GM12878 (cell line): ENCODE results near the gene ADAMTSL1. TPM values are rescaled to one million over a fixed set of nuclear protein-coding genes. Genes with fewer than 3 reads are reported as not detected.

Experiments used
- ATAC-seq: fragments of 200-7000 bp; cut with Tn5 transposase; 3 replicates; pipeline ENCODE4 v1.9.1; 2020; ENCODE audit warnings: mild to moderate bottlenecking, moderate library complexity
- BruUV-seq: library from RNA; stranded (reverse); fragments of 400-500 nt; replicated peaks from 2 replicates; lab custom pipeline; 2021; lab: Mats Ljungman, UMichigan
- CTCF ChIA-PET: fragments of 300-600 bp; sonication (Branson Sonifier 250); formaldehyde crosslinking; extraction: SDS; loops from one replicate; lab custom pipeline; 2021; ENCODE audit warnings: inconsistent platforms; lab: Yijun Ruan, JAX
- POLR2A ChIA-PET: fragments of 350-600 bp; formaldehyde crosslinking; extraction: SDS; loops from one replicate; lab custom pipeline; 2021; ENCODE audit warnings: inconsistent platforms; lab: Charles Lee
- RAD21 ChIA-PET: fragments of 300-600 bp; sonication (Branson Sonifier 250); formaldehyde crosslinking; loops from one replicate; lab custom pipeline; 2023; ENCODE audit warnings: antibody characterized with exemption; ENCODE audit not compliant: unreplicated experiment; lab: Charles Lee
- SMC1A ChIA-PET: fragments of 300-600 bp; sonication (Branson Sonifier 250); formaldehyde crosslinking; loops from one replicate; lab custom pipeline; 2023; ENCODE audit not compliant: unreplicated experiment, uncharacterized antibody; lab: Charles Lee
- DNase-seq: peaks from one replicate; pipeline ENCODE4 v3.0.0-alpha.2; 2011; ENCODE audit warnings: low read depth, low spot score
- FAIRE-seq: peaks from 3 replicates; lab custom pipeline; 2011; peaks lifted over from hg19 to GRCh38; lab: Jason Lieb, UNC
- H2AFZ ChIP-seq: 2 replicates; pipeline ENCODE4 v1.6.0; 2011; ENCODE audit warnings: low read depth, low read length, control low read depth; ENCODE audit not compliant: control insufficient read depth
- H3K27ac ChIP-seq: 2 replicates; pipeline ENCODE4 v1.5.1; 2011; ENCODE audit warnings: control low read depth; ENCODE audit not compliant: control insufficient read depth, insufficient read depth
- H3K27me3 ChIP-seq, 2 experiments: replicated peaks in 1 of 2; 2 replicates each; pipeline versions ENCODE4 v1.6.0 to v1.6.1; 2011; ENCODE audit warnings: low read length in 1 of 2; ENCODE audit not compliant: control insufficient read depth in 2 of 2, insufficient read depth in 2 of 2
- H3K36me3 ChIP-seq, 2 experiments: 2 replicates each; pipeline ENCODE4 v1.5.1; 2011; ENCODE audit warnings: low read length in 1 of 2; ENCODE audit not compliant: control insufficient read depth in 2 of 2, insufficient read depth in 2 of 2
- H3K4me1 ChIP-seq: 2 replicates; pipeline ENCODE4 v1.6.1; 2011; ENCODE audit warnings: mild to moderate bottlenecking, low read length, moderate library complexity, mixed read lengths; ENCODE audit not compliant: control insufficient read depth, insufficient read depth
- H3K4me2 ChIP-seq: 2 replicates; pipeline ENCODE4 v1.6.0; 2011; ENCODE audit warnings: control low read depth; ENCODE audit not compliant: control insufficient read depth, insufficient read depth
- H3K4me3 ChIP-seq: fragments of 200-600 bp; sonication (generic); 2 replicates; pipeline ENCODE4 v1.5.1; 2016
- H3K79me2 ChIP-seq: 2 replicates; pipeline ENCODE4 v1.6.0; 2011; ENCODE audit warnings: low read length; ENCODE audit not compliant: control insufficient read depth, insufficient read depth
- H3K9ac ChIP-seq: 2 replicates; pipeline ENCODE4 v1.8.0; 2011; ENCODE audit warnings: low read length, control low read depth, mixed read lengths; ENCODE audit not compliant: control insufficient read depth, insufficient read depth
- H3K9me3 ChIP-seq: replicated peaks from 3 replicates; pipeline ENCODE4 v1.5.1; 2011; ENCODE audit warnings: mild to moderate bottlenecking, low read length; ENCODE audit not compliant: control insufficient read depth, insufficient read depth
- H4K20me1 ChIP-seq: 2 replicates; pipeline ENCODE4 v1.6.0; 2011; ENCODE audit not compliant: control insufficient read depth, insufficient read depth
- BCL11A ChIP-seq: IDR thresholded peaks from 2 replicates; pipeline ENCODE4 v1.6.1; 2011; ENCODE audit warnings: low read depth, low read length
- BRCA1 ChIP-seq: IDR thresholded peaks from 2 replicates; pipeline ENCODE4 v1.6.1; 2011; ENCODE audit warnings: low read depth, low read length, improper control_type of control experiment
- E2F8 ChIP-seq: fragments of 450-650 bp; IDR thresholded peaks from 2 replicates; pipeline ENCODE4 v1.6.1; 2018; ENCODE audit warnings: mild to moderate bottlenecking, low read depth, moderate library complexity; ENCODE audit not compliant: partially characterized antibody
- EED ChIP-seq: sonication (generic); IDR thresholded peaks from 2 replicates; pipeline ENCODE4 v1.6.1; 2016; ENCODE audit warnings: antibody characterized with exemption, low read depth
- MEF2B ChIP-seq: fragments of 450-650 bp; IDR thresholded peaks from 2 replicates; pipeline ENCODE4 v1.6.1; 2018; ENCODE audit warnings: mild to moderate bottlenecking, moderate library complexity; ENCODE audit not compliant: partially characterized antibody, poor library complexity, severe bottlenecking
- NFIC ChIP-seq: IDR thresholded peaks from 2 replicates; pipeline ENCODE4 v1.6.1; 2012; ENCODE audit warnings: low read depth, mild to moderate bottlenecking, inconsistent platforms, low read length, moderate library complexity
- PKNOX1 ChIP-seq: fragments of 450-650 bp; IDR thresholded peaks from 2 replicates; pipeline ENCODE4 v1.6.1; 2016; ENCODE audit warnings: mild to moderate bottlenecking
- POU2F2 ChIP-seq: IDR thresholded peaks from 3 replicates; pipeline ENCODE4 v1.6.1; 2011; ENCODE audit warnings: low read depth, mild to moderate bottlenecking, low read length, borderline replicate concordance
- RAD21 ChIP-seq: IDR thresholded peaks from 2 replicates; pipeline ENCODE4 v1.6.1; 2011; ENCODE audit warnings: mild to moderate bottlenecking, low read depth, low read length, moderate library complexity; ENCODE audit not compliant: insufficient read depth
- RELB ChIP-seq: fragments of 450-650 bp; IDR thresholded peaks from 2 replicates; pipeline ENCODE4 v1.6.1; 2017; ENCODE audit warnings: low read depth, mild to moderate bottlenecking, moderate library complexity
- SIN3A ChIP-seq: IDR thresholded peaks from 2 replicates; pipeline ENCODE4 v1.6.1; 2012; ENCODE audit warnings: low read depth, low read length, improper control_type of control experiment
- SREBF2 ChIP-seq: IDR thresholded peaks from 2 replicates; pipeline ENCODE4 v1.6.1; 2012; ENCODE audit warnings: mild to moderate bottlenecking, low read length
- TAF1 ChIP-seq: IDR thresholded peaks from 2 replicates; pipeline ENCODE4 v1.6.1; 2011; ENCODE audit warnings: mild to moderate bottlenecking, low read depth, low read length, borderline replicate concordance
- TCF7 ChIP-seq: IDR thresholded peaks from 2 replicates; pipeline ENCODE4 v1.6.1; 2014; ENCODE audit warnings: antibody characterized with exemption, borderline replicate concordance
- ZNF592 ChIP-seq: fragments of 450-650 bp; IDR thresholded peaks from 2 replicates; pipeline ENCODE4 v1.6.1; 2017; ENCODE audit warnings: mild to moderate bottlenecking, moderate library complexity
- WGBS: methylation state at CpG from one replicate; pipeline ENCODE4 v1.1.6; 2016; ENCODE audit warnings: low lambda C conversion rate; ENCODE audit not compliant: insufficient replicate concordance, insufficient coverage; ENCODE audit errors: missing lambda C conversion rate; 5-methylcytosine and 5-hydroxymethylcytosine counted together
- in situ Hi-C: fragments of 300-500 bp; cut with MboI; formaldehyde crosslinking; loops from 9 replicates; pipeline ENCODE4 v1.14.3; 2018; ENCODE audit warnings: mixed read lengths
- intact Hi-C: fragments of 100-400 bp; cut with micrococcal nuclease; formaldehyde crosslinking; loops from one replicate; pipeline ENCODE4 v1.14.2; 2022; ENCODE audit not compliant: unreplicated experiment
- polyA plus RNA-seq, 11 experiments: library from polyadenylated mRNA; depleted of rRNA in 4 of 11; unstranded in 6 of 11; stranded (reverse) in 5 of 11; fragments of >200 nt; fragmentation: Nextera tagmentation in 4 of 11; fragmentation: Illumina TruSeq in 1 of 11; extraction: Ambion mirVana in 4 of 11; extraction: Trizol in 1 of 11; gene quantifications; 1 replicate in 1 of 11; 2 replicates in 10 of 11; pipeline versions ENCODE4 v1.2.1 to v1.2.3, GENCODE V29; 2011 to 2016; ENCODE audit warnings: inconsistent platforms in 2 of 11, missing spikeins in 2 of 11, low read depth in 1 of 11
- total RNA-seq, 4 experiments: library from RNA; depleted of rRNA in 3 of 4; stranded (reverse); fragments of >200 nt in 3 of 4; fragmentation: Illumina TruSeq in 1 of 4; extraction: Trizol in 1 of 4; gene quantifications; 2 replicates each; pipeline versions ENCODE4 v1.2.1 to v1.2.3, GENCODE V29; 2013 to 2021

ADAMTSL1 gene
- total and polyA plus RNA-seq, 10 of the 15 experiments (the other 5 are each of a cell fraction or from before 2014, with no cell fraction given) = 0.01 to 0.10 (median 0.07) TPM; not detected in 6

- TF ChIP-seq SREBF2 (no peak), RELB (no peak), RAD21 (no peak), TCF7 (no peak), POU2F2 (no peak)
Measured at GRCh38 chr9:18857334-18857733, 383.4 kb downstream of the ADAMTSL1 start (continued).

GRCh38 chr9:18857769-18858168 is 383.8 kb downstream of the ADAMTSL1 start:
- ChIA-PET CTCF (no interaction called here), RAD21 (no interaction called here), SMC1A (no interaction called here), POLR2A (no interaction called here)
- ATAC-seq (no peak), FAIRE-seq (no peak), DNase-seq (no peak)
- H3K27me3 ChIP-seq = peaks cover 0 to 1% of the 10 kb centered on the region in 2 experiments; a peak in 1 of 4 replicates
- H3K4me2 ChIP-seq = no peak overlapping the region
- intact Hi-C loops (no loop called here), in situ Hi-C loops (no loop called here)
- no peaks in the 10 kb centered on the region for H4K20me1 ChIP-seq
- BruUV-seq = no TSS peak
- H3K27ac ChIP-seq = no peak overlapping the region
- no peak overlapping the region for H2AFZ ChIP-seq
- H3K9me3 ChIP-seq = no peaks in the 10 kb centered on the region
- no peaks in the 10 kb centered on the region for H3K36me3 ChIP-seq
- no peak overlapping the region for H3K4me3 ChIP-seq
- no peaks in the 10 kb centered on the region for H3K4me1 ChIP-seq
- 0% methylated on average over 1 of the region's 1 CpG for WGBS
- no peaks in the 10 kb centered on the region for H3K79me2 ChIP-seq
- H3K9ac ChIP-seq = no peak overlapping the region
- TF ChIP-seq TAF1 = no peak
- no peak for TF ChIP-seq ZNF592
- no peak for TF ChIP-seq PKNOX1
- TF ChIP-seq BRCA1 = no peak
- TF ChIP-seq E2F8 = no peak
- no peak for TF ChIP-seq EED
- TF ChIP-seq MEF2B = no peak
- no peak for TF ChIP-seq SIN3A
- TF ChIP-seq BCL11A = no peak
- TF ChIP-seq NFIC = no peak
